Tibial nerve (tissue), 3 donors: Measurements from ENCODE around the gene ADGRG4.

Source experiments
- CTCF ChIP-seq, 5 experiments: fragments of 200-600 bp in 3 of 5; fragments of 450-650 bp in 2 of 5; sonication (generic) in 3 of 5; IDR thresholded peaks; one replicate each; pipeline ENCODE4 v1.5.1; 2016 to 2019; ENCODE audit warnings: antibody characterized with exemption in 5 of 5, mild to moderate bottlenecking in 3 of 5, moderate library complexity in 2 of 5
- POLR2A ChIP-seq, 2 donors: fragments of 450-650 bp; IDR thresholded peaks; one replicate each; pipeline ENCODE4 v1.6.1; 2017; ENCODE audit warnings: antibody characterized with exemption in 2 of 2, mild to moderate bottlenecking in 2 of 2, moderate library complexity in 2 of 2

- TF ChIP-seq CTCF (IDR thresholded peaks at IDR 0.05) (no peak), POLR2A (IDR thresholded peaks at IDR 0.05) (no peak)
These were observed 44.7 kb upstream of the ADGRG4 start for GRCh38 chrX:136256026-136256425.
